PFSK-1 (cell line): ENCODE measurements around the gene KLK3.

Experiments
- FOXP2 ChIP-seq: optimal IDR thresholded peaks from 2 replicates; pipeline ENCODE3; 2011; ENCODE audit warnings: borderline replicate concordance, control low read depth, inconsistent platforms; ENCODE audit not compliant: insufficient read depth; ENCODE audit errors: extremely low read length, extremely low read depth
- POLR2AphosphoS5 ChIP-seq: IDR thresholded peaks from 2 replicates; pipeline ENCODE4 v1.6.1; 2012; ENCODE audit warnings: low read depth, mild to moderate bottlenecking, control low read depth, low read length, moderate library complexity
- REST ChIP-seq, 2 experiments: IDR thresholded peaks; 2 replicates each; pipeline versions ENCODE4 v1.6.1 to v1.8.0; 2011 to 2012; ENCODE audit warnings: low read depth in 2 of 2, low read length in 2 of 2, control low read depth in 1 of 2, inconsistent platforms in 1 of 2, mild to moderate bottlenecking in 1 of 2, moderate library complexity in 1 of 2; ENCODE audit not compliant: insufficient read depth in 1 of 2
- SIN3A ChIP-seq: IDR thresholded peaks from 2 replicates; pipeline ENCODE4 v1.6.1; 2012; ENCODE audit warnings: mild to moderate bottlenecking, low read length, moderate library complexity, borderline replicate concordance; ENCODE audit not compliant: insufficient read depth

GRCh38 chr19:50877338-50877737 is 22.6 kb downstream of the KLK3 start:
- TF ChIP-seq POLR2AphosphoS5 (no peak), SIN3A (no peak), REST (IDR thresholded peaks at IDR 0.05; ENCODE audit: insufficient read depth in 1 of 2, low read depth in 2 of 2, low read length in 2 of 2) (no peak), FOXP2 (no peak)
